ENCODE results near the gene MTHFR.

The MTHFR gene

GRCh38 chr1:11805422-11806306, at the start of gene MTHFR, which contains the start of gene CLCN6:
Gene MTHFR, minus strand, starts transcription at chr1:11805964. Its CDS starts 2,848 bp downstream, at chr1:11803116.
Gene CLCN6, plus strand, starts transcription at chr1:11806191. Its CDS starts 72 bp downstream, at chr1:11806263.
- in situ Hi-C loops (cut with HindIII; ENCODE audit: low sequenced_read_pairs): no loop called here

GRCh38 chr1:11855430-11855829, 49.7 kb upstream of the MTHFR start:
- in situ Hi-C loops (cut with HindIII; ENCODE audit: low sequenced_read_pairs): loop anchor here (25.0 kb wide), 1 partner anchor 182 kb away; no protein-coding TSS in a partner anchor

DNA sequence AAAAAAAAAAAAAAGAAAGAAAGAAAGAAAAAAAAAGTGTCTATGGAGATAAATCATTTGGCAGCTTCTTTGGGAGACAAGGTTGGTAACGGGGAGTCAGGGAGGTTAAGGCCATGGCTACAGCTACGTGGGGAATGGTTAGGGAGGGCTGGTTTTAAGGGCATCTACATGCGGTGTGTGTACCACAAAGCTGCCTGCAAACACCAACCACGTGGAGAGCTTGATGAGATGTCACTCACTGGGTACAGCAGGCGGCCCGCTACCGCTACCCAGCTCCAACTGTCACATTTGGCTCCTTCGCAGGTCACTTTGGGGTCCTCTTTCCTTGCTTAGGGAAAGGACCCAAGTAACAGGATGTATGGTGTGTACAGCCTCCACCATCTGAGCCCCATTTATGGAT, 48.8 kb upstream of the MTHFR start:
- in situ Hi-C loops (cut with HindIII; ENCODE audit: low sequenced_read_pairs): loop anchor here (25.0 kb wide), 1 partner anchor 183 kb away; no protein-coding TSS in a partner anchor

GRCh38 chr1:11851180-11851579, 45.4 kb upstream of the MTHFR start:
- in situ Hi-C loops (cut with HindIII; ENCODE audit: low sequenced_read_pairs): loop anchor here (25.0 kb wide), 1 partner anchor 186 kb away; no protein-coding TSS in a partner anchor

DNA sequence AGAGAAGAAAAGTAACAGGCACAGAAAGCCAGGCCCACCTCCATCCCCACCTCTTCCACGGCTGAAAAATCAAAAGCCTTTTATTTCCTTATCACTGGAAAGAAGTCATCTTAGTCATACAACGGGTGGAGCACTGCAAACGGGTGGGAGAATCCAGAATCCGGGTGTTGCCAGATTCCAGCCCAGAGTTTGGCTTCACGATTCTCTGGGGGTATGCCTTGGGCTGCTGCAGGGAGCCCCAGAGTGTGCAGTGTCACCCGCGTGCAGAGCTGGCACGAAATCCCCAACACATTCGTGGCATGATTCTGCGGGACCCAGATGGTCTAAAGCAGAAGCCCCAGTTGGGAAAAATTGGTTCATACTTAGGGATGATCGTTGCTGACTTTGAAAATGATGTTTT, 44.4 kb upstream of the MTHFR start:
- in situ Hi-C loops (cut with HindIII; ENCODE audit: low sequenced_read_pairs): loop anchor here (25.0 kb wide), 1 partner anchor 187 kb away; no protein-coding TSS in a partner anchor

DNA sequence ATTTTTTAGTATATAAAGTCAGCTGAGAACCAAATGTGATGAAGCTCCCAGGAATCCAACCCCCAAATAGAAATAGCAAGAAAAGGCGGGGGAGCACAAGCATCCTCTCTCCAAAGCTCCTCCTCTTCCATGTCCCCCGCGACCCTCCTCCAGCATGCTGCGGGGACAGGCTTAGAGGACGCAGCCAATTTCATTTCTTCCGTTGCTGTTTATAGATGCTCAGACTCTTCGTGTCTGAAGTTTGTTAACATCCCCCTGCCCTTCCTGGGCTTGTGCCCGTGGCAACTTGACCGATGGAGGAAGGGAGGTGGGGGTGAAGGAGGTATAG, 42.6 kb upstream of the MTHFR start:
- in situ Hi-C loops (cut with HindIII; ENCODE audit: low sequenced_read_pairs): no loop called here

- in situ Hi-C loops (cut with HindIII; ENCODE audit: low sequenced_read_pairs): no loop called here
Measured at GRCh38 chr1:11847667-11848372, 42.1 kb upstream of the MTHFR start, which contains the start of gene NPPA. Gene NPPA, minus strand, starts transcription at chr1:11847783. Its CDS starts 99 bp downstream, at chr1:11847684.

GRCh38 chr1:11845641-11846335, 40.0 kb upstream of the MTHFR start:
- in situ Hi-C loops (cut with HindIII; ENCODE audit: low sequenced_read_pairs): no loop called here

GRCh38 chr1:11842154-11843041, 36.6 kb upstream of the MTHFR start:
- in situ Hi-C loops (cut with HindIII; ENCODE audit: low sequenced_read_pairs): no loop called here

- in situ Hi-C loops (cut with HindIII; ENCODE audit: low sequenced_read_pairs): no loop called here
Measured at GRCh38 chr1:11841245-11842153, 35.7 kb upstream of the MTHFR start.

DNA sequence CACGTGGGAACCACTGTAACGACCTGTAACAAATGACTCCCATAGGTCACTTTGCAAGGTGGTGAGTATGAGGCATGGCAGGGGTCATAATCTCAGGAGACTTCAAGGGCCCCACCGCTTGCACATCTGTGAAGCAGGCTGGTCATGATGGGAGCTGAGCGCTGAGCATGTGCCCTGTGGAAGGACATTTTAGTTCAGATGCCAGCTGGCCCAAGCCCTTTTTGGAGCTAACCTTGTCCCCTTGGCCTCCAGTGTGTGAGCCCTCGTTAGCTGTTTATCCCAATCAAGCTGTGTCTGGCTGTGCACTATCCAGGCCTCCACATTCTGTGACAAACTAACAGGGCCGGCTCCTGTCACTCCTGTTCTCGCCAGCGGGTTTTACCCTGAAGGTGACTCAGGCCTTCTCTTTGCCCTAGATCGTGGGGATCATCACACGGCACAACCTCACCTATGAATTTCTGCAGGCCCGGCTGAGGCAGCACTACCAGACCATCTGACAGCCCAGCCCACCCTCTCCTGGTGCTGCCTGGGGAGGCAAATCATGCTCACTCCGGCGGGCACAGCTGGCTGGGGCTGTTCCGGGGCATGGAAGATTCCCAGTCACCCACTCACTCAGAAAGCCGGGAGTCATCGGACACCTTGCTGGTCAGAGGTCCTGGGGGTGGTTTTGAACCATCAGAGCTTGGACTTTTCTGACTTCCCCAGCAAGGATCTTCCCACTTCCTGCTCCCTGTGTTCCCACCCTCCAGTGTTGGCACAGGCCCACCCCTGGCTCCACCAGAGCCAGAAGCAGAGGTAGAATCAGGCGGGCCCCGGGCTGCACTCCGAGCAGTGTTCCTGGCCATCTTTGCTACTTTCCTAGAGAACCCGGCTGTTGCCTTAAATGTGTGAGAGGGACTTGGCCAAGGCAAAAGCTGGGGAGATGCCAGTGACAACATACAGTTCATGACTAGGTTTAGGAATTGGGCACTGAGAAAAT, 34.3 kb upstream of the MTHFR start:
- in situ Hi-C loops (cut with HindIII; ENCODE audit: low sequenced_read_pairs): no loop called here

- in situ Hi-C loops (cut with HindIII; ENCODE audit: low sequenced_read_pairs): no loop called here
Measured at GRCh38 chr1:11838349-11839272, 32.8 kb upstream of the MTHFR start.

GRCh38 chr1:11837767-11838348, 32.1 kb upstream of the MTHFR start:
- in situ Hi-C loops (cut with HindIII; ENCODE audit: low sequenced_read_pairs): no loop called here

- in situ Hi-C loops (cut with HindIII; ENCODE audit: low sequenced_read_pairs): no loop called here
Measured at GRCh38 chr1:11836955-11837766, 31.4 kb upstream of the MTHFR start.

- in situ Hi-C loops (cut with HindIII; ENCODE audit: low sequenced_read_pairs): no loop called here
Measured at GRCh38 chr1:11835441-11836225, 29.9 kb upstream of the MTHFR start.

Data from endothelial cell of hepatic sinusoid (primary cell).